OCI-LY3 (cell line): ENCODE data around the gene CTNS.

Source experiments
- EZH2phosphoT487 ChIP-seq: fragments of 200-600 bp; shearing (Covaris generic); IDR thresholded peaks from 2 replicates; pipeline ENCODE4 v1.6.1; 2018; ENCODE audit warnings: antibody characterized with exemption, mixed run types, low read depth
- TF ChIP-seq, protein P1 (sequence below): fragments of 200-600, 300-600 bp; sonication (generic); IDR thresholded peaks from 2 replicates; pipeline ENCODE4 v1.5.1; 2014; ENCODE audit warnings: antibody characterized with exemption, low read length, low read depth

DNA sequence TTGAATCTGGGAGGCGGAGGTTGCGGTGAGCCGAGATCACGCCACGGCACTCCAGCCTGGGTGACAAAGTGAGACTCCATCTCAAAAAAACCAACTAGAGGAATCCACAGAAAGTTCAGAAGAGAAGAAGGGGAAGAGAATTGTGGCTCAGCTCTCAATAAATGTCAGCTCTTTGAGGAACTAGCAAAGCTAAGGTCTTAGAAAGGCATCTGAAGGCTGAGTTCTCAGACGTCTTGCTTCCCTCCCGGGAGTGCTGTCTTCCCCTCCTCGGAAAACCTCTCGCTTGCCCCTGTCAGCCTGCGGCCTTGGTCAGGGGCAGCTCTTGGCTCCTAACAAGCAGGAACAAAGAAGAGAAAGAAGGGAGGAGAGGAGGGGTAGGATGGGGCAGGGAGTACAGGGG, 5.8 kb upstream of the CTNS start:
- TF ChIP-seq, protein P1, sequence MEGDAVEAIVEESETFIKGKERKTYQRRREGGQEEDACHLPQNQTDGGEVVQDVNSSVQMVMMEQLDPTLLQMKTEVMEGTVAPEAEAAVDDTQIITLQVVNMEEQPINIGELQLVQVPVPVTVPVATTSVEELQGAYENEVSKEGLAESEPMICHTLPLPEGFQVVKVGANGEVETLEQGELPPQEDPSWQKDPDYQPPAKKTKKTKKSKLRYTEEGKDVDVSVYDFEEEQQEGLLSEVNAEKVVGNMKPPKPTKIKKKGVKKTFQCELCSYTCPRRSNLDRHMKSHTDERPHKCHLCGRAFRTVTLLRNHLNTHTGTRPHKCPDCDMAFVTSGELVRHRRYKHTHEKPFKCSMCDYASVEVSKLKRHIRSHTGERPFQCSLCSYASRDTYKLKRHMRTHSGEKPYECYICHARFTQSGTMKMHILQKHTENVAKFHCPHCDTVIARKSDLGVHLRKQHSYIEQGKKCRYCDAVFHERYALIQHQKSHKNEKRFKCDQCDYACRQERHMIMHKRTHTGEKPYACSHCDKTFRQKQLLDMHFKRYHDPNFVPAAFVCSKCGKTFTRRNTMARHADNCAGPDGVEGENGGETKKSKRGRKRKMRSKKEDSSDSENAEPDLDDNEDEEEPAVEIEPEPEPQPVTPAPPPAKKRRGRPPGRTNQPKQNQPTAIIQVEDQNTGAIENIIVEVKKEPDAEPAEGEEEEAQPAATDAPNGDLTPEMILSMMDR, result no peak
- no peak for TF ChIP-seq EZH2phosphoT487
